ENCODE data around the gene DEDD2. TPM values are rescaled to one million over a fixed set of nuclear protein-coding genes. Genes with fewer than 3 reads are reported as not detected.

The DEDD2 gene
- total and polyA plus RNA-seq, 4 donors, result 21.5 to 30.2 (median 25.9) TPM

- Histone ChIP-seq H3K27ac (ENCODE audit: low read depth, low read length) (no peak overlapping the region), H3K27me3 (ENCODE audit: control insufficient read depth, insufficient read depth, low read length) (peaks cover 26% of the 10 kb centered on the region), H3K4me1 (ENCODE audit: control insufficient read depth, insufficient read depth, low read length) (peaks cover 56% of the 10 kb centered on the region), H3K4me3 (ENCODE audit: low read depth, low read length) (peak overlapping the region; percentile 46), H3K9me3 (ENCODE audit: control insufficient read depth, insufficient read depth, low read length) (no peaks in the 10 kb centered on the region), H3K36me3 (ENCODE audit: control insufficient read depth, insufficient read depth, low read length) (no peaks in the 10 kb centered on the region)
- DNase-seq (ENCODE audit: low read depth in 4 of 6, low spot score in 6 of 6), result peak in 1 of 6 donors; percentile 74
- 34% methylated on average over 5 of the region's 6 CpGs for WGBS (ENCODE audit: insufficient coverage)
Measured at GRCh38 chr19:42174958-42175734, 42.3 kb downstream of the DEDD2 start.

- H3K4me1 ChIP-seq (ENCODE audit: control insufficient read depth, insufficient read depth, low read length), result peaks cover 53% of the 10 kb centered on the region
- H3K27ac ChIP-seq (ENCODE audit: low read depth, low read length), result no peak overlapping the region
- H3K36me3 ChIP-seq (ENCODE audit: control insufficient read depth, insufficient read depth, low read length), result no peaks in the 10 kb centered on the region
- 74% methylated on average over 11 of the region's 11 CpGs for WGBS (ENCODE audit: insufficient coverage)
- H3K4me3 ChIP-seq (ENCODE audit: low read depth, low read length), result no peak overlapping the region
- no peak for DNase-seq (ENCODE audit: low read depth in 4 of 6, low spot score in 6 of 6)
- H3K9me3 ChIP-seq (ENCODE audit: control insufficient read depth, insufficient read depth, low read length), result no peaks in the 10 kb centered on the region
- H3K27me3 ChIP-seq (ENCODE audit: control insufficient read depth, insufficient read depth, low read length), result peaks cover 20% of the 10 kb centered on the region
Measured at GRCh38 chr19:42174188-42174587, 43.3 kb downstream of the DEDD2 start.

GRCh38 chr19:42173695-42174094, 43.8 kb downstream of the DEDD2 start:
- H3K9me3 ChIP-seq (ENCODE audit: control insufficient read depth, insufficient read depth, low read length), result no peaks in the 10 kb centered on the region
- WGBS (ENCODE audit: insufficient coverage), result 64% methylated on average over 5 of the region's 5 CpGs
- H3K27me3 ChIP-seq (ENCODE audit: control insufficient read depth, insufficient read depth, low read length), result peaks cover 16% of the 10 kb centered on the region
- peaks cover 49% of the 10 kb centered on the region for H3K4me1 ChIP-seq (ENCODE audit: control insufficient read depth, insufficient read depth, low read length)
- no peak overlapping the region for H3K27ac ChIP-seq (ENCODE audit: low read depth, low read length)
- H3K4me3 ChIP-seq (ENCODE audit: low read depth, low read length), result no peak overlapping the region
- H3K36me3 ChIP-seq (ENCODE audit: control insufficient read depth, insufficient read depth, low read length), result no peaks in the 10 kb centered on the region
- DNase-seq (ENCODE audit: low read depth in 4 of 6, low spot score in 6 of 6), result no peak

DNA sequence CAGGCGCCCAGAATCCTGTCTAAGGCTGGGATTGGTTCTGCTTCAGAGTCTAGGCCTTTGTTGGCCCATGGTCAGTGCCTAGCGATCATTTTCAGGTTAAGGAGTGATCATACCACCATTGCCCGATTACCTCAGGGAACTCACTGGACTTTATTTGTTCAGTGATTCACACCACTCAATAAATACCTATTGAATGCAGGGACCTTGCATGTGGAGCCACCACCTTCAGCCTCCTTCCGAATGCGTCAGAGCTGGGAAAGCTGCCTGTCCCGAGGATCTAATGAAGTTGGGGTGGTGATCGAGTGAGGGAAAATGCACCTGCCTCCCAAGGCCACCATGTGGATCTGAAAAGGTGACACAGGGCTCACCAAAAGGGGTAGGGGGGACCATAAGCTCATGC, 45.2 kb downstream of the DEDD2 start:
- Histone ChIP-seq H3K27me3 (ENCODE audit: control insufficient read depth, insufficient read depth, low read length) (peaks cover 12% of the 10 kb centered on the region), H3K4me3 (ENCODE audit: low read depth, low read length) (no peak overlapping the region), H3K4me1 (ENCODE audit: control insufficient read depth, insufficient read depth, low read length) (peaks cover 49% of the 10 kb centered on the region), H3K36me3 (ENCODE audit: control insufficient read depth, insufficient read depth, low read length) (no peaks in the 10 kb centered on the region), H3K9me3 (ENCODE audit: control insufficient read depth, insufficient read depth, low read length) (no peaks in the 10 kb centered on the region), H3K27ac (ENCODE audit: low read depth, low read length) (no peak overlapping the region)
- no peak for DNase-seq (ENCODE audit: low read depth in 4 of 6, low spot score in 6 of 6)
- WGBS (ENCODE audit: insufficient coverage), result 87% methylated on average over 5 of the region's 7 CpGs

- Histone ChIP-seq H3K27me3 (ENCODE audit: control insufficient read depth, insufficient read depth, low read length) (peaks cover 8% of the 10 kb centered on the region), H3K4me1 (ENCODE audit: control insufficient read depth, insufficient read depth, low read length) (peaks cover 42% of the 10 kb centered on the region), H3K36me3 (ENCODE audit: control insufficient read depth, insufficient read depth, low read length) (no peaks in the 10 kb centered on the region), H3K9me3 (ENCODE audit: control insufficient read depth, insufficient read depth, low read length) (no peaks in the 10 kb centered on the region), H3K4me3 (ENCODE audit: low read depth, low read length) (no peak overlapping the region), H3K27ac (ENCODE audit: low read depth, low read length) (no peak overlapping the region)
- no peak for DNase-seq (ENCODE audit: low read depth in 4 of 6, low spot score in 6 of 6)
- 79% methylated on average over 14 of the region's 16 CpGs for WGBS (ENCODE audit: insufficient coverage)
Measured at GRCh38 chr19:42170715-42171114, 46.8 kb downstream of the DEDD2 start.

GRCh38 chr19:42169486-42170413, 47.7 kb downstream of the DEDD2 start:
- Histone ChIP-seq H3K27me3 (ENCODE audit: control insufficient read depth, insufficient read depth, low read length) (no peaks in the 10 kb centered on the region), H3K4me3 (ENCODE audit: low read depth, low read length) (no peak overlapping the region), H3K9me3 (ENCODE audit: control insufficient read depth, insufficient read depth, low read length) (no peaks in the 10 kb centered on the region), H3K27ac (ENCODE audit: low read depth, low read length) (no peak overlapping the region), H3K36me3 (ENCODE audit: control insufficient read depth, insufficient read depth, low read length) (no peaks in the 10 kb centered on the region), H3K4me1 (ENCODE audit: control insufficient read depth, insufficient read depth, low read length) (peaks cover 34% of the 10 kb centered on the region)
- no peak for DNase-seq (ENCODE audit: low read depth in 4 of 6, low spot score in 6 of 6)
- 76% methylated on average over 6 of the region's 19 CpGs for WGBS (ENCODE audit: insufficient coverage)

DNA sequence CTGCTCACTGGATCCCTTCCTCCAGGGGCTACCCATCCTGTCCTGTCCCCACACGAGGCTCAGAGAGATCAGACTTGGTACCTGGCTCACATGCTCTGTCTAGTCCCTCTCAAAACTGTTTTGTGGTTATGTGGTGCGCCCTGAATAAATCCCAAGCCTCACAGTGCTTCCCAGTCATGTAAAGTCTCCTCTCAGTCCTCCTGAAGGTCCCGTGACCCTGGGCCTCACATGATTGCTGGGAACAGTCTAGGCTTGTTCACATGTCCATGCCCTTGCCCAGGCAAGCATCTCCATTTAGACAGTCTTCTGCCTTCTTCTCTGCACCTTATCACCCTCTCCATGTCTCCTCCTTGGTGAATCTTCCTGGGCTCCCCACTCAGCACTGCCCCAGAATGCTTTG, 49.3 kb downstream of the DEDD2 start:
- H3K9me3 ChIP-seq (ENCODE audit: control insufficient read depth, insufficient read depth, low read length), result no peaks in the 10 kb centered on the region
- H3K27me3 ChIP-seq (ENCODE audit: control insufficient read depth, insufficient read depth, low read length), result no peaks in the 10 kb centered on the region
- H3K36me3 ChIP-seq (ENCODE audit: control insufficient read depth, insufficient read depth, low read length), result no peaks in the 10 kb centered on the region
- no peak overlapping the region for H3K4me3 ChIP-seq (ENCODE audit: low read depth, low read length)
- no peak overlapping the region for H3K27ac ChIP-seq (ENCODE audit: low read depth, low read length)
- WGBS (ENCODE audit: insufficient coverage), result 95% methylated on average over 2 of the region's 3 CpGs
- DNase-seq (ENCODE audit: low read depth in 4 of 6, low spot score in 6 of 6), result no peak
- H3K4me1 ChIP-seq (ENCODE audit: control insufficient read depth, insufficient read depth, low read length), result peaks cover 30% of the 10 kb centered on the region

DNA sequence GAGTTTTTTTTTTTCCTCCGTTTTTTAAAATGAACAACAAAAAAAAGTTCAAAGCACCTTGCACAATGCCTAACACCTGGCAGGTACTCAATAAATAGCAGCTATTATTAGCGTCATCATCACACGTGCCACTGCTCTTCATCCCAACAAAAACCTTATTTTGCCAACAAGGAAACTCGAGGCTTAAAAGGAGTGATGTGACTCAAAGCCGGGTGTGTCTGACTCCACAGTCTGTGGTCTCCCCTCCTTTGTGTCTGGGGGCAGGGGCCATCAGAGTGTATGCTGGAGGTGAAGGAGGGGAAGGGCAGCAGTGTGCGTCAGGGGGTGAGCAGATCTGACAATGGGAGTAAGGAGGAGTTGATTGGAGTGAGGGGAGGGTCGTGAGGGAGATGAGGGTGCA, 51.2 kb downstream of the DEDD2 start:
- Histone ChIP-seq H3K4me1 (ENCODE audit: control insufficient read depth, insufficient read depth, low read length) (peaks cover 20% of the 10 kb centered on the region), H3K36me3 (ENCODE audit: control insufficient read depth, insufficient read depth, low read length) (no peaks in the 10 kb centered on the region), H3K27ac (ENCODE audit: low read depth, low read length) (no peak overlapping the region), H3K4me3 (ENCODE audit: low read depth, low read length) (no peak overlapping the region), H3K9me3 (ENCODE audit: control insufficient read depth, insufficient read depth, low read length) (no peaks in the 10 kb centered on the region), H3K27me3 (ENCODE audit: control insufficient read depth, insufficient read depth, low read length) (no peaks in the 10 kb centered on the region)
- no peak for DNase-seq (ENCODE audit: low read depth in 4 of 6, low spot score in 6 of 6)
- 51% methylated on average over 7 of the region's 7 CpGs for WGBS (ENCODE audit: insufficient coverage)

GRCh38 chr19:42165146-42165545, 52.3 kb downstream of the DEDD2 start:
- Histone ChIP-seq H3K27me3 (ENCODE audit: control insufficient read depth, insufficient read depth, low read length) (no peaks in the 10 kb centered on the region), H3K27ac (ENCODE audit: low read depth, low read length) (no peak overlapping the region), H3K4me3 (ENCODE audit: low read depth, low read length) (no peak overlapping the region), H3K9me3 (ENCODE audit: control insufficient read depth, insufficient read depth, low read length) (no peaks in the 10 kb centered on the region), H3K36me3 (ENCODE audit: control insufficient read depth, insufficient read depth, low read length) (no peaks in the 10 kb centered on the region), H3K4me1 (ENCODE audit: control insufficient read depth, insufficient read depth, low read length) (peaks cover 10% of the 10 kb centered on the region)
- no peak for DNase-seq (ENCODE audit: low read depth in 4 of 6, low spot score in 6 of 6)
- WGBS (ENCODE audit: insufficient coverage), result 0% methylated on average over 1 of the region's 2 CpGs

All from spinal cord (tissue), 10 donors.